Hematopoietic multipotent progenitor cell treated with erythropoietin and hydrocortisone succinate and interleukin-3 and kit ligand, for 15 days (in vitro differentiated cells): Measurements from ENCODE around the gene KRTAP10-10.
"Not testable (repeated sequence)": the region's sequence is repeated elsewhere in the genome, so short reads cannot be mapped to it uniquely, and the experiment has no call there.

Source experiments
- DNase-seq: peaks from one replicate; pipeline ENCODE4 v3.0.0-alpha.2; 2015; ENCODE audit warnings: low spot score

KRTAP10-10 gene

GRCh38 chr21:44603109-44603875 lies 33.9 kb upstream of the KRTAP10-10 start:
- DNase-seq, result no peak

- no peak for DNase-seq
These were observed 33.2 kb upstream of the KRTAP10-10 start for GRCh38 chr21:44603911-44604310.

- DNase-seq, result no peak
These were observed 30.7 kb upstream of the KRTAP10-10 start for GRCh38 chr21:44606495-44606894.

GRCh38 chr21:44609193-44609592 lies 28.0 kb upstream of the KRTAP10-10 start:
- no peak for DNase-seq

GRCh38 chr21:44610157-44610843 lies 26.9 kb upstream of the KRTAP10-10 start:
- DNase-seq, result not testable (repeated sequence)

GRCh38 chr21:44611551-44611950 lies 25.6 kb upstream of the KRTAP10-10 start:
- no peak for DNase-seq

GRCh38 chr21:44612029-44612486 lies 25.1 kb upstream of the KRTAP10-10 start, which contains the start of gene KRTAP10-8:
Gene KRTAP10-8, plus strand, starts transcription at chr21:44612079. Its CDS starts 22 bp downstream, at chr21:44612101.
- DNase-seq, result no peak

- DNase-seq, result no peak
These were observed 24.4 kb upstream of the KRTAP10-10 start for GRCh38 chr21:44612669-44613229.

- DNase-seq, result no peak
These were observed 23.6 kb upstream of the KRTAP10-10 start for GRCh38 chr21:44613386-44614155.

- DNase-seq, result no peak
These were observed 23.0 kb upstream of the KRTAP10-10 start for GRCh38 chr21:44614161-44614631.

- DNase-seq, result no peak
These were observed 22.2 kb upstream of the KRTAP10-10 start for GRCh38 chr21:44614961-44615391.

GRCh38 chr21:44615466-44615865 lies 21.7 kb upstream of the KRTAP10-10 start:
- no peak for DNase-seq

GRCh38 chr21:44615911-44616590 lies 21.1 kb upstream of the KRTAP10-10 start:
- no peak for DNase-seq

- DNase-seq, result no peak
These were observed 20.6 kb upstream of the KRTAP10-10 start for GRCh38 chr21:44616591-44616926.

- no peak for DNase-seq
These were observed 20.1 kb upstream of the KRTAP10-10 start for GRCh38 chr21:44617071-44617501.

GRCh38 chr21:44618504-44618903 lies 18.7 kb upstream of the KRTAP10-10 start:
- no peak for DNase-seq

- DNase-seq, result no peak
These were observed 18.2 kb upstream of the KRTAP10-10 start for GRCh38 chr21:44618909-44619308.

GRCh38 chr21:44619886-44620285 lies 17.3 kb upstream of the KRTAP10-10 start:
- no peak for DNase-seq

- no peak for DNase-seq
These were observed 13.6 kb upstream of the KRTAP10-10 start for GRCh38 chr21:44623575-44623974.

GRCh38 chr21:44625756-44626155 lies 11.4 kb upstream of the KRTAP10-10 start:
- no peak for DNase-seq

- DNase-seq, result no peak
These were observed 10.9 kb upstream of the KRTAP10-10 start for GRCh38 chr21:44626262-44626661.
